NCI-H748 treated with DMSO at 0.1 percent for 48 hours (cell line): Measurements from ENCODE around the gene TUBB3.
"Not testable (repeated sequence)": the region's sequence is repeated elsewhere in the genome, so short reads cannot be mapped to it uniquely, and the experiment has no call there.

ENCODE experiments used
- DNase-seq: peaks from one replicate; lab custom pipeline; 2025; lab: John Stamatoyannopoulos, UW

The TUBB3 gene

GRCh38 chr16:89965447-89966225, 42.5 kb downstream of the TUBB3 start:
- no peak for DNase-seq

- DNase-seq = no peak
These were observed 43.6 kb downstream of the TUBB3 start for GRCh38 chr16:89966756-89967155.

GRCh38 chr16:89967436-89967835, 44.3 kb downstream of the TUBB3 start:
- DNase-seq = not testable (repeated sequence)

- not testable (repeated sequence) for DNase-seq
These were observed 44.9 kb downstream of the TUBB3 start for GRCh38 chr16:89968074-89968473.

- DNase-seq = no peak
These were observed 46.7 kb downstream of the TUBB3 start for GRCh38 chr16:89969741-89970410.

GRCh38 chr16:89971495-89972243, 48.5 kb downstream of the TUBB3 start:
- no peak for DNase-seq

GRCh38 chr16:89972244-89973234, 49.4 kb downstream of the TUBB3 start:
- peak; percentile 65 for DNase-seq

- DNase-seq = no peak
These were observed 50.1 kb downstream of the TUBB3 start for GRCh38 chr16:89973235-89973634.

- DNase-seq = no peak
These were observed 50.7 kb downstream of the TUBB3 start for GRCh38 chr16:89973654-89974335.

- no peak for DNase-seq
These were observed 51.7 kb downstream of the TUBB3 start for GRCh38 chr16:89974870-89975269.

GRCh38 chr16:89981414-89981813, 58.3 kb downstream of the TUBB3 start:
- DNase-seq = no peak

GRCh38 chr16:89982318-89982717, 59.2 kb downstream of the TUBB3 start:
- DNase-seq = no peak

GRCh38 chr16:89983536-89983935, 60.4 kb downstream of the TUBB3 start:
- no peak for DNase-seq

- DNase-seq = no peak
These were observed 61.1 kb downstream of the TUBB3 start for GRCh38 chr16:89984216-89984615.

- DNase-seq = no peak
These were observed 62.1 kb downstream of the TUBB3 start for GRCh38 chr16:89985219-89985618.
